HG03095 (cell line): Measurements from ENCODE around the gene TSPAN10.
A peak's percentile ranks its signal among the peaks of the same experiment; 100 is the strongest.
"Not testable (repeated sequence)": the region's sequence is repeated elsewhere in the genome, so short reads cannot be mapped to it uniquely, and the experiment has no call there.

Source experiments
- ATAC-seq: cut with Tn5 transposase; IDR thresholded peaks from one replicate; pipeline ENCODE4 v1.9.1; 2021; ENCODE audit warnings: moderate library complexity; ENCODE audit not compliant: unreplicated experiment

Gene TSPAN10

DNA sequence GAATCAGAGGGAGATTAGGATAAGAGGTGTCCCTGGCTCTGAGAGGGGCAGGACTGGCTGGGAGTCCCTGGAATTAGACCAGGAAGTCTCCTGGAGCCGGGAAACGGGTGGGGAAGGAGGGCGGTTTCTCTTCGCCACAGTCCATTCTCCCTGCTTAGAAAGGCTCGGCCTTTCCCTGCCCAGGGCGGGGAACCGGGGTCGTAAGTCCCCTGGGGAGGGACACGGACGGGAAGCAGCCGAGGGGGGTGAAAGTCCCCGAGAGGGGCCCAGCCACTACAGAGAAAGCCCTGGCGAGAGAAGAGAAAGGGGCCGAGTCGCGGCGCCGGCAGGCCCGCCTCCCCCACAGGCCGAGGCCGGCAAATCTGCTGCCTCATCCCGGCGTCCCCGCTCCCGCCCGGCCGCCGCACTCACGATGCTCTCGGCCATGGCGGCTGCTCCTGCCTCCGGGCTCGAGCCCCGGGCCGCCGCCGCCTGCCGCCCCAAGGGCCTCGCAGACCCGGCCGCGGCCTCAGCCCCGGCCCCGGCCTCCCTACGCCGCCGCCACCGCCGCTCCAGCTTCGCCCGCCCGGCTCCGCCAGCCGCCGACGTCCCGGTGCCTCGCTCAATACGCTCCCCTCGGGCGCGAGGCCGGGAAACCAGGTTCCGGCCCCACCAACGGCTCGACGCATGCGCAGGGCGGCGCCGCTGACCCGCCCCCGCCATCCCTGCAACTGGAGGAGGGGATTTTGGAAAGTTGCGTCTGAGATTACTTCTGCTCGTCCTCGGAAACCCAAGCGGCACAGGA is at the start of gene TSPAN10, which contains the start of gene NPLOC4:
TSS of gene TSPAN10 (plus strand) at position 692 of the 784 bp plus-strand sequence. CDS start 5,217 bp downstream, outside the sequence.
TSS of gene NPLOC4 (minus strand) at position 608 of the 784 bp plus-strand sequence. CDS start at position 426, 182 bp downstream.
- ATAC-seq = peak; percentile 65

DNA sequence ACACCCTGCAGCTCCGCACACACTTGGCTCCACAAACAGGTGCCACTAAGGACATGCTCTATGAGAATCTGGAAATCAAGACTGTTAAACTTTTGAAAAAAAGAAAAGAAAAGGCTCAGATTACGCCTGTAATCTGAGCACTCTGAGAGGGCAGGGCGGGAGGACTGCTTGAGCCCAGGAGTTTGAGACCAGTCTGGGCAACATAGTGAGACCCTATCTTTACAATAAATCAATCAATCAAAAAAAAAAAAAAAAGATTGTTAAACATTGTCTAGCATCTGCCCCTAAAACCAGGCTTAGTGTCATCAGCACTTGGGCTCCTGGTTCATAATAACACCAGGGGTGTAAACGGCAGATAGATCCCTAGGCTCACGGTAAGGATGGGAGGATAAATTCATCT is 47.4 kb upstream of the TSPAN10 start:
- no peak for ATAC-seq

DNA sequence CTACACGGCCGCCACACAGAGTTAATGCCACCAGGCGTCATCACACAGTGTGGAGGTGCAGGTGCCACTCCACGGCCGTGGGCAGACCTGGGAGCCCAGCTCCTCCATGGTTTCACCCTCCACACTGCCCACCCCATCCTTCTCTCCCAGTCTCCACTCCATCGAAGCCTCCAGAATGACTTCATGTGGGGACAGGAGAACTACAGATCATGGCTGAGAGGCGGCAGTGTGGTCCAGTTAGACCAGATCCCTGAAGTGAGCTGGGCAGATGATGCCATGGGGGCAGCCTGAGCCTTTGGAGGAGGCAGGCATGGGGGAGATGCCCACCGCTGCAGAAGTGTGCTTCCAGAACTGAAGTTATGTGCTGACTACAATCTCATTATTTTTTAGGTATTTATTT is 46.9 kb upstream of the TSPAN10 start:
- ATAC-seq = no peak

DNA sequence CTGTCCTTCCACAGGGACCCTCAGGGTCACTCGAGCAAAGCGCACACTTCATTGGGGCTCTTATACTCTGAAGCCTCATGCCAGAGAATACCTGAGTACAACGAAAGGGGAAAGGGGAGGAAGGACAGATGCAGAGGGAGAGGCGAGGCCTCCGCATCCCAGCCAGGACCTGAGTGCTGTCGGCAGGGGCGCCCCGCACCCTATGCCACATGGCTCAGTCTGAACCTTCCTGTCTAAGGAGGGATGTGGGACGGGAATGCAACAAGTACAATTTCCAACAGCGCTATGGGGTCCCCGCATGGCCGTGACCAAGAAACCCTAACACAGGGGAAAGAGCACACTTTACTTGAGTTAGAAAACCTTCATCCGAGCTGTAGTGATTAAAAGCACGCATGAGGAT is 45.0 kb upstream of the TSPAN10 start:
- no peak for ATAC-seq

DNA sequence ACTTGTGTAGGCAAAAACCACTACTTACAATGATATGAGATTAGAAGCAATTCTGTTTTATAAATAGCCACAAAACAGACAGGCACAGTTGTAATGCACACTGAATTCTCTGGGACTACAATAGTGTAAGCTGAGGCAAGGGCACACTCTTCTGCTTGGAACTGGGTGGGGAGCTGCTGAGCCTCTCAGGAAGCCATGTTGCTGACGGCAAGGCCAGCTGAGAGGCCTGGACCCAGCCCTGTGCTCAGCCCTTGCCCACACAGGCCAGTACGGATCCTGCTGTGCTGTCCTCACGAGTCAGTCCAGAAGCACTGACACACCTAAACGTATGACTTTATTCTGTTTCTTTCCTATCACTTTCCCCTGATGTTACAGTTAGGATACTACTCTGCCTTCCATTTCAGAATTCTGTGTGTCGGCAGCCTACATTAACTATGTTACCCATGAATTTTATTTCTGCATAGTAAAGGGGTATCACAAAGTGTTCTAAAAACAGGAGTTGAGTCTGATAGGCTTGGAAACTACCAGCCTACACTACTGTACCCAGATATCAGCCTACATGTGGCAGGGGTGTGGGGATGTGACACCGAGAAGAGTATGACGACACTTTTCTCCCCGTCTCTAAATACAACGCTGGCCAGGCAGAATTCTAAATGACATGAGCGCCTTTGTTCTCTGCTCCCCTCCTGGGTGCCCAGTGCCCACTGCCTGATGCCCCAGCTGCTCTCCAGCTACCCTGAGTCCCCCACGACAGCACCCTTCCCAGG is 43.7 kb upstream of the TSPAN10 start:
- ATAC-seq = no peak

DNA sequence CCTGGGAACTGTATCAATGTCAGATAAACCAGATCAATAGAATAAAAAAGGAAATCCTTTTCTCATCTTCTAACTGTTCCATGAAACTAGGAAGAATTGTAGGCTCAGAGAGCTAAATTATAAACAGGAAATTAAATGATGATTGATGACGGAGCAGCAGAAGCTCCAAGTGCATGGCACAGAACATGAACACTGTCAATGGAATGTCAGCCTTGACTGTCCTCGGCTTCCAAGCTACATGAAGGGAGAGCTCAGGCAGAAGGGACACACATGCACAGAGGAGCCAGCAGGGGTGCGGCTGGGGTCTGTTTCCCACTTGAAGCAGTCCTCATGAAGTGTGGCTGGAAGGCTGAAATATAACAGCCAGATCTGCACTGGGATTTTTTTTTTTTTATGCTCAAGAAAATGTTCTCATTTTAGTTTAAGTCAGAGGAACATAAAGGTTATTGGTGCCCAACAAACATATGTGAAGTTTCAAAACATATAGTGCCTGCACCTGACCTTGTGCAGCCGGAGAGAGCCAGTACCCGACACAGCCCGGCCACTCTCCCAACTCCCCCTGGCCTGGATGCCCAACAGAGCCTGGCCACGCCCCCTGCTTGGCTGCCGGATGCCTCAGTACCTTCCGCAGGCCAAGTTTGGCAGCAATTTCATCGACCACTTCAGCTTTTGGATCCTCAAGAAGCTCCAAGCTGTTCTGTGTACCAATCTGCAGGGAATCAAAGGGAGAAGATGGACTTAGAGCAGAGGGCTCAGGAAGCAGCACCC is 37.1 kb upstream of the TSPAN10 start:
- no peak for ATAC-seq

DNA sequence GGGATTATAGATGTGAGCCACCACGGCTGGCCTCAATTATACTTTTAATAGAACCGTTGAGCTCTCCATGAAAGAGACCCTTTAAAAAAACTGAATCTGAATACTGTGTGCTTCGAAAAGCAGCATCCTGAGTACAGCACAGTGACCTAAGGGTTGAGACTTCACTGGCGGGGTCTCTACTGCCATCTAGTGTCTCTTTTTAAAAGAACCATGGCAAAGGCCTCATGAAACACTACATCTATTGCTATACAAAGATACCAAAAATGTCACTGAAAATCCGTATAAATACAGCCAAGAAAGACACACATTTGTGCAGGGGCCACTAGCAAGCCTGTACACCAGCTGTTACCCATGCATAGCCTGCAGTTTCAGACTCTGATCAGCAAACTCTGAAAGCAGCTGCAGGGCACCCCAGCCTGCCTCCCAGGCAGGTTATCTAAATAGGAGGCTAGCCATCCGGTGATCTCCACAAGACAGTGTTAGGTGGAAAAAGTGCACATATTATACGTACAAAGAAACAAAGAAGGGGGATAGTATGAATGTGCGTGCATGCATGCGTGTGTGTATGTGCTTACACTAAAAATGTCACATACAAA is 35.4 kb upstream of the TSPAN10 start:
- ATAC-seq = no peak

DNA sequence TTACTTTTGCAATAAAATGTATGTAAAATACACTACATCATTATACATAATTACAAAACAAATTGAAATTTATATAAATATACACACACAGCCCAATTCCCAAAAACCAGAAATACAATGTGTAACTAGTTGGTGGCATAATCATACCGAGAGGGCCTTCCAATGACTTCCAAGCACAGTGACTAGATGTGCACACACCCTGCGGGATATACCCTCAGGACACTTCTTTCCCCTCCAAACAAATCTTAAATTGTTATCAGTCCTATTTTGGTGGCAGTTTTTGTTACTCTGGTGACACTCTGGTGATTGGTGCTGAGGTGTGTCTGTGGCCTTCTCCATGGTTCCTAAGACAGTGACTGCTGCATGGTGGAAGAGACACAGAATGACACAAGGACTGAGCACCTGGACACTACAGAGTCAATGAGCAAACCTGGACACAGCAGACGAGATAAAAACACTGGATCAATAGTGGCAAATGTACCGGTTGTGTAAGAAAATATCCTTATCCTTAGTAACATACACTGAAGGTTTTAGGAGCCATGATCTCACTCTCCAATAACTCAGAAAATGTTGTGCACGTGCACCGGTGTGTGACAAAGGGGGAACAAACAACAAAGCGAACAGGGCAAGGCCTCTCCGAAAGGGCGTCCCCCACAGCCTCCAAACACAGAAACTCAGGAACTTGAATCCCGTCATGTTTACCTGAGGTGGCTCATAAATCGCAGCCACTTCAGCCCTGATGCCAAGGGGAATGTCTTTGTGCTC is 33.0 kb upstream of the TSPAN10 start:
- no peak for ATAC-seq

DNA sequence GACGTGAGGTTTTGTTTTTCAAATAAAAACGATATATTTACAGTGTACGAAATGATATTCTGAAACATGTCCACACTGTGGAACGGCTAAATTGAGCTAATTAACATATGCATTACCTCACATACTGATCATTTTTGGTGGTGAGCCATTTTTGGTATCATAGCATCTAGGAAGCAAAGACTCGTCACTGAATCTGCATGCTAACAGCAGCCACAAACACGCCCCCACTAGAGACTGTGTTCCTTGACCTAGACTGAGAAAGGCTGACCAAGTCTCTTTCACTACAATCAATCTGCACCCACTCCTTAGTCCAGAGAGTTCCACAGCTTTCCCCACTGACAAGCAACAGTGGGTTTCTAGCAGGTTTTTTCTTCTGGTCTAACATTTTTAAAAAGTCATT is 29.6 kb upstream of the TSPAN10 start:
- ATAC-seq = no peak

DNA sequence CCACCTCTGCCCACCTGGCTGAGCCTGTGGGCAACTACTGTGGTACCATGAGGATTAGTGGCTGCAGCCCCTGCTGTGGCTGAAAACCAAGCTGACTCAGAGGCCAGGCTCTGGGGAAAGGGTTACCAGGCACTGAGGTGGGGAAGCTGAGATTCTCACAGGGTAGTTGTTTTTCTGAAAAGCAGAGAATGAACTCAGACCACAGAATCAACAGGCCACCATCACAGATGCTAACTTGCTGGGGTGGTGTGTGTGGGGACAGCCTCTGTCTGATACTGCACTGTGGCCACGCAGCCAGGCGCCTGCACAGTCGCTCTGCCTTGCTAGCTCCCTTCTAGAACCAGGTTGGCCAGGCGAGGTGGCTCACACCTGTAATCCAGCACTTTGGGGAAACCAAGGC is 28.9 kb upstream of the TSPAN10 start:
- no peak for ATAC-seq

DNA sequence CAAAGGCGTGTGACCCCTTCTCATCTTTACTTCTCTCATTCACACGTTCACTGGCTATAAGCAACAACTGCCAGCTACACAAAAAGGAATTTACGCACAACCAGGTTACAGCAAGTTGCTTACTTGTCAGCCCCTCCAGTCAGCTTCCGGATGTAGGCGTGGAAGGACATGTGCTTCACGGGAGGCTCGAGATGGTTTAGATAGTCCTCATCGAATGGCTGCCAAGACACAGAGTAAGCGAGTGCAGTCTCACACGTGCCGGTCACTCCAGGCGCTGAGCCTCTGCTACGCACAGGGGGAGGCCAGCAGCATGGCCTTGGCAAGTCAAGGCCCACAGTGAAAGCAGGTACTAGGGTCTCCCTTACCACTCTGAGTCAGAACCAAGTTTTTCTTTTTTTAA is 28.4 kb upstream of the TSPAN10 start:
- ATAC-seq = no peak

DNA sequence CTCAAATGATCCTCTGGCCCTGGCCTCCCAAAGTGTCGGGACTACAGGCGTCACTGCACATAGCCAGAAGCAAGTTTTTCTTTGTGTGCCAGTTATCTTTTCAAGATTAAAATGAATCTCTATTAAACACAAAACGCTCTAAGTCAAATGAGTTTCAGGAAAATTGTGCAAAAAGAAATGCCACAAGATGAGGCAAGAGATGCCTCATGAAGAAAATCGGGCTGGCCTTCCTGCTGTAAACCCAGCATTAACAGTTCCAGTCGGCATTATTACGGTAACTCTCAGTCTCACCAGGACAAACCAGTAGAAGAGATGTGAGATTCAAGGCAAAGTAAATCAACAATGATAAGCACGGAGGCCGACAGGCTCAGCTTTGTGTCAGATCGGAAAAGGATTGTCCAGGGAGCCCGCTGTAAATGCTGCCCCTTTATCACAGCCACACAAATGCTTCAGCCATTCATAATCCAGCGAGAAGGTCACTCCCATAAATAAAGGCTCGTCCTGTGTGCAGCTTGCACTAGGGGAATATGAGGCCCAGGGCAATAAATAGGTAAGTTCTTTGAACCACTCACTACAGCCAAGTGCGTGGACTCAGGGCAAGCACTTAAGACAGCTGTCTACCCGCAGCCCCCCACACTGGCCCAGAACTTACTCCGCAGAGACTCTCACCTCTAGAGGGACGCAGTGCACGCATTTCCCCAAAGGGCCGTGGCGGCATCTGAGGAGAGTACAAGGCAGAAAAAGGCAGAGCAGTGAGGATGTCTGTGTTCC is 27.3 kb upstream of the TSPAN10 start:
- ATAC-seq = no peak

DNA sequence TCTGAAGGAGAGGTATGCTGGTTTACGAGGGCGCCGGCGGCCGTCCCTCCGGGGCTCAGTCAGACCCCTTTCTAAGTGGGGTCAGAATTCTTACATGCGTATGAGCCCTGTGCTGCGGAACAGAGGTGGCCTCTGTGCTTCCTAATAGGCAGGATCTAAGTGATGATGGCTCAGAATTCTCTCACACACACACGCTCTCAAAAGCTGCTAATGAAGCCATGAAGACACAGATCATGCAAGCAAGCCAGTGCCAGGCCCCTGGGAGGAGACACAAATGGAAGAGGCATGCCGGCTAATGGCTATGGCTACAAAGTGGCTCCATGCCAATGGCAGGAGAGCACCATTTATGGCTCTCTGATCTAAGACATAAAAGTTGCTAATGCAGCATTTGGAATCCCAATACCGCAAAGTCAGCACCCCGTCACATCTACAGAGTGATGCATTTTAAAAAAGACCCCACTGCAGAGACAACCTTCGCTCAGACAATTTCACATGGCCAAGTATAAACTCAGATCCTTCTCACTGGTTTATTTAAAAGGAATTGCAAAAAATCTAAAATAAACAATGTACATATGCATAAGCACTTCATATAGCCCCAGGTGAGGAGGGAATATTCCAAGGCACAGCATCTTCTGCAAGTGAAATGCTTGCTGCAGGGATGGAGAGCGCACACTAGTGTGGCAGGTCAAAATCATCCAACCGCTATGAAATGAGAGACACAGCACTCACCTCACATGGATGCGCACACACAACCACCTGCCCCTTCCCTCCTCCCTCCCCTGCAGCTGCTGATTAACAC is 24.6 kb upstream of the TSPAN10 start:
- ATAC-seq = no peak

DNA sequence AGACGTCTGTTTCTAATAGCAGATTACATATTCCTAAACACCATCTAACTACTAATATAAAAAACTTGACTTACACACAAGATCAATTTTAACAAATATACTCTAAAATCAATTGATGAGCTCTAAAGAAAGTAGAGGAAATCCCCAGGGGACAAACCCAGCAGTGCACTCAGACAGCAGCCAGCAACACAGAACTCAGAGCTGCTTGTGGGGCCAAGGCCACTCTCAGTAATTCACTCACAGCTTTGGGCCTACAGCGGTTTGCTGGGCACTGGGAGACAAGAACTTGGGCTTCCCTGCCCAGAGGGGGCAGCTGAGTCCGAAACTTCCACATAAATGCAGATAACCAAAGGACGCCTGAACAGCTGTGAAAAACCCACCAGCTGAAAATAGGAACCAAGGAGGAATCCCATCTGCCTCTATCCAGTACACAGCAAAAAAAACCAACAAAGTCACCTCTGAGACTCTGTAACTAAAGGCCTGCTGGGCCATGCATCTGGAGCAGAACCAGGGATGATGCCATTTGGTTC is 21.5 kb upstream of the TSPAN10 start:
- no peak for ATAC-seq

DNA sequence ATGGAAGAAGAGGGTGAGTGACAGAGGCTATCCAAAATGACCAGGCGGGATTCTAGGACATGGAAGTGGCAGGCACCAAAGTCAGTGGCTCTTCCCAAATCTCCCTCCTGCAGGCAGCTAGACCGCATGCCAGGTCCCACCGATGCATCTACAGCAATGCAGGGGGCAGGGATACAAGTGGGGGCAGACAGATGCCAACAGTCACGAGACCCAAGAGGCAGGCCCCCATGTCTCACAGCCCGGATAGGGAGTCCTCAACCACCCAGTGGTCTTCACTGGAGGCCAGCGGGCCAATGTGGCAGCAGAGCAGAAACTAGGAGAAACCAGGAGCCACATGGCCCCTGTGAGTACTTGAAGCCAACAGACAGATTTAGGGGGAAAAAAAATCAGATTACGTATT is 20.1 kb upstream of the TSPAN10 start:
- ATAC-seq = no peak

DNA sequence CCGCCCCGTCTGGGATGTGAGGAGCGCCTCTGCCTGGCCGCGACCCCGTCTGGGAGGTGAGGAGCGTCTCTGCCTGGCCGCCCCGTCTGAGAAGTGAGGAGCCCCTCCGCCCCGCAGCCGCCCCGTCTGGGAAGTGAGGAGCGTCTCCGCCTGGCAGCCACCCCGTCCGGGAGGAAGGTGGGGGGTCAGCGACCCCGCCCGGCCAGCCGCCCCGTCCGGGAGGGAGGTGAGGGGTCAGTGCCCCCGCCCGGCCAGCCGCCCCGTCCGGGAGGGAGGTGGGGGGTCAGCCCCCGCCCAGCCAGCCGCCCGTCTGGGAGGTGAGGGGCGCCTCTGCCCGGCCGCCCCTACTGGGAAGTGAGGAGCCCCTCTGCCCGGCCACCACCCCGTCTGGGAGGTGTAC is 18.7 kb upstream of the TSPAN10 start:
- ATAC-seq = not testable (repeated sequence)

DNA sequence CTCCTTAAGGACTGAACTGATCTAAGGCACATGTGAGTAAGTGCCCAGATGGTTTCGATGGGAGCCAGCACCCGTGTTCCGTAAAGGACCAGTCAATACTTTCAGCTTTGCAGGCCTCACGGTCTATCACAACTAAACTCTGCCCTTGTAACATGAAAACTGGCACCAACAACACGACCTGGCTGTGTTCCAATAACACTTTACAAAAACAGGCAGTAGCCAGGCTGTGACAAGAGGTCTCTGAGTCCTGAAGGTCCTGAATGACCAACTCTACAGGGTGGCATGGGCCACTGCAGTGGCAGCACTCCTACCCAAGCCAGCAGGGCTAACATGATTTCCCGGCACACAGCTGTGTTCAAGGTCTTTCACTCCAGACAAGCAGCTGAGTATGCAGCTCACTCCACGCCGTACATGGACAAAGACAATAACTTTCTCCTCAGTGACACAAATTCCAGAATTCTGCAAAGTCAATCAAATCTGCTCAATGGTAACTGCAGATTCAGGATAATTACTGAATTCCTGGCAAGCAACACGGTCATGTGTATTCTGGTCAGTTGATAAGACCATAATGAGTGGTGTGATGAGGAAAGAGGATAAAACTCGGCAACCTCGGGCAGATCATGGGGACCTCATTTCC is 15.4 kb upstream of the TSPAN10 start:
- ATAC-seq = no peak

DNA sequence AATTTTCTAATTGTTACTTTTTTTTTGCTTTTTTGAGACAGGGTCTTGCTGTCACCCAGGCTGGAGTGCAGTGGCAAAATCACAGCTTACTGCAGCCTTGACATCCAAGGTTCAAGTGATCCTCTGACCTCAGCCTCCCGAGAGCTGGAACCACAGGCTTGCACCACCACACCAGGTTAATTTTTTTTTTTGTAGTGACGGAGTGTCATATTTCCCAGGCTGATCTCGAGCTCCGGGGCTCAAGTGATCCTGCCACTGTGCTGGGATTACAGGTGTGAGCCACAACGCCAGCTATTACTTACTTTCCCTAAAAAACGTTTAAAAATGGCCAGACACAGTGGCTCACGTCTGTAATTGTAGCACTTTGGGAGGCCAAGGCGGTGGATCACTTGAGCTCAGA is 6.7 kb upstream of the TSPAN10 start:
- ATAC-seq = no peak
